Stimulated activated CD8-positive, alpha-beta memory T cell treated with anti-CD3 and anti-CD28 coated beads, Interleukin-7, amount 100 ng/mL, for 4 hours (primary cell): ENCODE results near the gene ARHGAP27.

Experiments used
- DNase-seq, 2 donors: peaks; one replicate each; pipeline ENCODE4 v3.0.0-alpha.2; 2020; ENCODE audit warnings: low read depth in 2 of 2

Gene ARHGAP27

DNA sequence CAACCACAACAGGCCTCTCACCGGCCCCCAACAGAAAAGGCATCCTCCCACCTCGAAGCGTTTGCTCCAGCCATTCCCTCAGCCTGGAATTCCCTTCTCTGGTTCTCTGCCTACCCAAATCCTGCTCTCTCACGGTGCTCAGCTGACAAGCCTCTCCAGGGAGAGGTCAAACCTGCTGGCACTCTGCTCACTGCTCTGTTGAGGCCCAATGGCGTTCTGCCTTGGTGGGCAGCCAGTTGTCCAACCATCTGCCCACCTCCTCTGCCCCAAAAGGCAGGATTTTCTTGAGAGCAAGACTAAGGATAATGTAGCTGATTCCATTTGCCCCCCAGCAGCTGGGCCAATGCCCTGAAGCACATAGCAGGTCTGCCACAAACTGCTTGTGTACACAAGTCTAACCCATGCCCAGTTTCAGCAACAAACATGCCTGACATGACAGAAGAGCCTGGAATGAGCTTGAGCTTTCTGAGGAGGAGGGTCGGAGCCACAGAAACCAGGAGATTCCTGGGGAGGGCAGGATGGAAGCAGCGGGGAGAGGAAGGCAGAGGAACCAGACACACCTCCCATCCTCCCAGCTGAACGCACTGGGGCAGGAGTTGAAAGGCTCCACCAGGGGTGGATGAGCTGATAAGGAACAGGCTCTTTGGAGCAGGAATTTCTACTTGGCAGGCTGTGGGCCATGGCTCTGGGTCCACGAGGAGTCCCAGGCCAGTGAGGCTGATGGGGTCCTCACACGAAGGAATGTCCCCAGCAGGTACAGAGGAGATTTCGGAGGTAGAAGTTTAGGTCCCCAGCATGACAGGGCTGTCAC lies 23.9 kb downstream of the ARHGAP27 start:
- DNase-seq = no peak

DNA sequence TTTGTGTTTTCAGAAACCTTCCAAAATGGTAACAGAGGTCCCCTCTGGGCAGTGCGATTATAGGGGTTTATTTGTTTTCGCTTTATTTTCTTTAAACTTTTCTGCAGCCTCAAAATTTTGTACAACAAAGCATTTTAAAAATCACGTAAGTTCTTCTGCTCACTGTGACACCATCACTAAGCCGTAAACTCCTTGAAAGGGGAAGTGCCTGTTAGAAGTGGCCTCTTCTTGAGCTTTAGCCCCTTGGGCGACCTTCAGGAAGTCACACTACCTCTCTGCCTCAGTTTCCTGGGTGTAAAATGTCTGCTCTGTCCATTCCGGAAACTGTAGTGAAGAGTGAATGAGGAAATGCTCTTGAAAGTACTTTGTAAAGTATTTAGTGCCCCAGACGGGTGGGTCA lies 26.6 kb downstream of the ARHGAP27 start:
- DNase-seq = no peak

GRCh38 chr17:45405250-45406086 lies 27.2 kb downstream of the ARHGAP27 start:
- no peak for DNase-seq

- no peak for DNase-seq
Measured at GRCh38 chr17:45404870-45405249, 27.8 kb downstream of the ARHGAP27 start.

DNA sequence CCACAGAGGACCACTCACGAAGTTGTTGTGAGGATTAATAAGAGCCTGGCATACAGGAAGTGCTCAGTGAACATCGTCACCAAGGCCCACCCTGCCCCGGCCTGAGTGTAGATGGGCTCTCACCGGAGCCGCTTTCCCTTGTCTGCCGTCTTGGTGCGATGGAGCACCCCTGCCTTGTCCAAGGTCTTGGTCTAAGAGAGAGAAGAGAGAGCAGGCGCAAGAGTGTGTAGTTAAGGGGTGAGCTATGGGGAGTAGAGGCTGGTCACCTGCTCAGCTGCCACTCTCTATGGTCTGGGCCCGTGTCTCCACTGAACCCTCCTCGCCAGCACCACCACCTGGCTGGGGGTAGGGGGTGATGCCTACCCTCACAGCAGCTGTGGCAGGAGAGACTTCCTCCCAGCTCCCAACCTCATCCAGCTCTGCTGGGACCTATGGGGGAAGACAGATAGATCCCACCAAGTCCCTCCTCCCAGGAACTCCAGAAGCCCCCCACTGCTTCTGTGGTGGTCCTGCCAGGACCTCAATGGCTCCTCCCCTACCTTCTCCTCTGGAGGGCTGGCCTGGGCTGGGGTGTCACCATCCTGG lies 28.7 kb downstream of the ARHGAP27 start:
- DNase-seq = no peak

DNA sequence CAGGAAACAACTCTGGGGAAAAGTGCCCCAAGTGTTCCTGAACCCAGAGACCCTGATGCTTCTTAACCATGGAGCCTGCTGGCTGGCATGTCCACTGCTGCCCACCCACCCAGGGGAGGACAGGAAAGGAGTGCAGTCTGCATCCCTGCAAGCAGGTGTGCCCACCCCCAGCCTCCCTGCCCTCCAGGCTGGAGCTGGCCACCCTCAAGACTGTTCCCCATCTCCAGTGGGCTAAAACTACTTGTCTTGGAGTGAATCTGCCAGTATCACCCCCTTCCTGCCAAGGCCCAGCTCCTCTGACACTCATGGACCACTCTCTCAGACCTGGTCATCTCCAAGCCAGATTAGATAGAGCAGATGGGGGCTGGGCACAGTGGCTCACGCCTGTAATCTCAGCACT lies 29.8 kb downstream of the ARHGAP27 start:
- DNase-seq = no peak

DNA sequence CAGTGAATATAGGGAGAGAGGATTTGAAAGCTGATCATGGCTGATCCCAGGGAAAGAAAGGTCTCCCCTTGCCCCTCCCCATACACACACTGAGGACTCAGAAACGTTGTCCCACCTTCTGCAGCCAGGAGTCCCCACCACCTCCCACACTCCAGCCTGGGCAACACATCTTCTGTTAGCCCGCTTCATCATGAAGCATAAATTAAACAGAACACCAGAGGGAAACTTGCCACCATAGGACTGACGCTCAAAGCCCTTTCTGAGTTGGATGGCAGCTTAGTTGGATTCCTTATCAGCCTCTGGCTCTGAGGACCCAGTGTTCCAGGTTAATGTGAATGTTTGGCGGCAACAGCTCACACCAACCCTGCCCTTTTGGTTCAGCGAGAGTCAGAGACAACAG lies 33.9 kb downstream of the ARHGAP27 start:
- no peak for DNase-seq

DNA sequence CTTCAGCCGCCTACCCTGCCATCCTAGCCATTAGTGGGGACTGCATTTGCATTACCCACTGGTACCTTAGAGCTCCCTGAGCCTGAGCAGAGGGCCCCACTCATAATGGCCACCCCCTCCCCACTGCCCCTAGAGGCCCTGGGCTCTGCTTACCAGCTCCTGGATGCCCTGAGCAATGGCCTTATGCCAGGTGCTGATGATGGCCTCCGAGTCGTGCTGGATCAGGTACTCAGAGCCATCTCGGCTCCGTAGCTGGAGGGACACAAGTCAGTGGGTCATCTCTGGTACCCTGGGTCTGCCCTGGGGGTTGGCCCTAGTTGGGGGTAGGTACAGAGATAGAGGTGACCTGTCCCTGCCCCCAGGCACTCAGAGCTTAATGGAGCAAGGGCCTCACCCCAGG lies 34.9 kb downstream of the ARHGAP27 start:
- DNase-seq = no peak

DNA sequence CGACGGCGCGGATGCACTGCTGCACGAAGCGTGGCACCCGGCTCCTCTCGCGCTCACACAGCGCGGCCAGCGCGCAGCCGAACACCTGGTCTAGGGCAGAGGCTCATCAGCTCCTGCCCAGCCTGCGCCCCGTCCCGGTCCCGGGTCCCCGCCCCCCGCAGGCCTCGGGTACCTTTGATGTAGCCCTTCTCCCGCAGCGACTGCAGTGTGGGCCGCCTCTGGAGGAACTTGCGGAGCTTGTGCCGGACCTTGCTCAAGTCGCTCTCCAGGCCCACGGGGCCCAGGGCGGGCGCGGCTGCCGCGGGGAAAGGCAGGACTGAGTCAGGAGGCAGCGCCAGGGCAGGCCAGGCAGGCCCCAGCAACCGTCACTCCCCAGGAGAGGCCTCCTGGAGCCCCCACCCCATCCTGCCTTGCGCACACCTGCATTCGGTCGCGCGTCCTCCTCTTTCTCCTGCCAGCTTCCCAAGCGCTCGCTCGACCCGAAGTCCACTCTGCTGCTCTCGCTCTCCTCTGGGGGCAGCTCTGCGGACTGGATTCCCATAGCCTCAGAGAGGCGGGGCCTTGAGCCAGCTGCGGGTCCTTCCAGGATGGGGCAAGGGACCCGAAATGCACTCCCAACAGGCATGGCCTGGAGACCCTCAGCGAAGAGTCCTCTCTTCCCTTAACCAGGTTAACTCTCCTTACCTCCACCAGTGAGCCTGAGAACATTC lies 36.0 kb downstream of the ARHGAP27 start:
- DNase-seq = no peak

DNA sequence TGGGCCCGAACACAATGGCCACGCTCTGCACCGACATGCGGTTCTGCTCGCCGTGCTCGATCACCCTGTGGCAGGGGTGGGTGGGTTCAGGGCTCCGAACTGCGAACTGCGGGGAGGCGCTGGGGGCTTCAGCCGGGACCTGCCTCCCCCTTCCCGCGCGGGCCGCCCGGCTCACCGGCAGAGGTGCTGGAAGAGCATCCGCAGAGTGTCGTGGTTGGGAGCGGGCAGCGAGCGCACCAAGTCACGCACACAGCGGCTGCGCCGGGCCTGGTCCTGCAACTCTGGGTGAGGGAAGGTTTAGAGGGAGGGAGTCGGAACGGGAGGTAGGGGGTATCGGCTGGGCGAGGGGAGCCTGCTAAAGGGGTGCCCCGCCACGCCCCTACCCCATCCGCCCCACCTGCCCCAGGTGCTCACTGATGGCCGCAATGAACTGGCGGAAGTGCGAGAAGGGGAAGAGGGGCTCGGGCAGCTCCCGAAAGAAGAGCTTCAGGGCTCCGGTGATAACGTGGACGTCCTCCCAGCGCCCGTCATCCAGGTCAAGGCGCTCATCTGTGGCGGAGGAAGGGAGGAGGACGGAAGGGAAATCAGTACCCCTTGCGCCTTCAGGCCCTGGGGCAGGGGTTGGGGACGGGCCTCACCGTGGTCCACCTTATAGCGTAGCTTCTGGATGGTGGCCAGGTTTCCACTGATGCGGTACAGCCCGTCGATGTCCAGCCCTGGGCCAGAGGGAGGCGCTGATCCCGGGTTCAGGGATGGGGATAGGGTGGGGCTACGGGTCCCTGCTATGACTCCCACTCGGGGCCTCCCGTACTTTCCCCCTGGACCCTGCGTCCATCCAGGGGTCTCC lies 36.9 kb downstream of the ARHGAP27 start:
- DNase-seq = no peak

GRCh38 chr17:45394913-45395568 lies 37.6 kb downstream of the ARHGAP27 start:
- no peak for DNase-seq

DNA sequence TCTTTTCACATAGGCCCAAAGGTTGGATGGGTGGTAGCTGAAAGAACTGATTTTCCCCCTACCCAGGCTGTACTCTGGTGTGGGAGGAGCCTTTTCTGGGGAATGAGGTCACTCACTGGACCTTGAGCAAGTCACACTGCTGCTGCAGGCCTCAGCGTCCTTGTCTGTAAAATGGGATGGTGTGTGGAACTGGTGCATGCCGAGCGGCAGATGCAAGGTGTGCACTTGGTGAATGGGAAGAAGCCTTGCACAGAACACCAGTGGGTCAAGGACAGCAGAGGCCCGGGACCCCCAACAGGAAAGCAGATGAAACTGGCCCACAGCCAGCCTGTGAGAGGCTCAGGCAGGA lies 38.1 kb downstream of the ARHGAP27 start:
- no peak for DNase-seq

- no peak for DNase-seq
Measured at GRCh38 chr17:45394091-45394490, 38.6 kb downstream of the ARHGAP27 start.

DNA sequence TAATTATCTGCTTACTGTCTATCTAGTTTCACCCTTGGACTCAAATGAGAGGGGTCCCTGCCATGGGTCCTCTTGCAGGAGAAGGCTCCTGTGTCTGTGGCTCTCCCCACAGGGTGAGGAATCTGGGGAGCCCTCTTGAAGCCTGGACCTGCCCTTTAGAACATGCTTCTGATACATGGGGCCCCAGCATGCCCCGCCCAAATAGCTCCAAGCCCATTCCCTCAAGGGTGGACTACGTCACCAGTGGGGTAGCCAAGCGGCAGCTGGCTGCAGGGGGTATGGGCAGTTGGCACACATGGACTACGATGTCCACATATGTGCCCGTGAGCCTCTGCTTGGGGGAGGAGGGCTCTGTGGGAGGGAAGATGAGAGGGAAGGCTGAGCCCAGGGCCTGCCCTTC lies 39.3 kb downstream of the ARHGAP27 start:
- no peak for DNase-seq

- DNase-seq = no peak
Measured at GRCh38 chr17:45391918-45392317, 40.8 kb downstream of the ARHGAP27 start.

- no peak for DNase-seq
Measured at GRCh38 chr17:45391291-45391690, 41.4 kb downstream of the ARHGAP27 start.

- no peak for DNase-seq
Measured at GRCh38 chr17:45389354-45389753, 43.3 kb downstream of the ARHGAP27 start.

- no peak for DNase-seq
Measured at GRCh38 chr17:45388604-45389325, 43.9 kb downstream of the ARHGAP27 start.

DNA sequence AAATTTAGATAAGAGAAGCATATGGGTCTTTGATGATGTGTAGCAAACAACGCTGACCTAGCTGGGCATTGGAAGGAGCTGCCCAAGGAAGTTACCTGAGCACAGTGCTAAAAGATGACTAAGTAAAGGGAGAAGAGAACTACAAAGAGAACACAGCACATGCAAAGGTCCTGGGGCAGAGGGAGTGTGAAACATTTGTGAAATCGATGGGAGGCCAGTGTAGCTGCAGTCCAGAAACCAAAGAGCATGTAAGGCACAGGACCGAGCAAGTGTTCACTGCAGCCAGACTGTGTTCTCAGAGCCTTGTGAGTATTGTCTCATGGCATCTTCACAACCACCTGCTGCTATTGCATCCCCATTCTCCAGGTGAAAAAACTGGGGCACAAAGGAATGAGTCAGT lies 44.9 kb downstream of the ARHGAP27 start:
- no peak for DNase-seq

GRCh38 chr17:45386178-45386577 lies 46.5 kb downstream of the ARHGAP27 start:
- no peak for DNase-seq
